Kidney (tissue), 14 donors: ENCODE results near the gene TBCD. TPM values are rescaled to one million over a fixed set of nuclear protein-coding genes. Genes with fewer than 3 reads are reported as not detected.

Experiments used
- DNase-seq, 5 donors: peaks; one replicate each; pipeline ENCODE4 v3.0.0-alpha.2; 2013 to 2020
- FAIRE-seq: peaks from 2 replicates; lab custom pipeline; 2012; peaks lifted over from hg19 to GRCh38; lab: Jason Lieb, UNC
- H3K27ac ChIP-seq, 2 donors: one replicate each; pipeline ENCODE4 v1.7.0; 2013; ENCODE audit warnings: low read depth in 2 of 2, low read length in 2 of 2, inconsistent platforms in 1 of 2
- H3K27me3 ChIP-seq: one replicate; pipeline ENCODE4 v1.7.1; 2013; ENCODE audit warnings: low read length, inconsistent platforms; ENCODE audit not compliant: control insufficient read depth, insufficient read depth
- H3K36me3 ChIP-seq, 3 donors: one replicate each; pipeline versions ENCODE4 v1.7.0 to v1.7.1; 2013; ENCODE audit warnings: low read length in 3 of 3, control low read depth in 1 of 3, inconsistent platforms in 1 of 3; ENCODE audit not compliant: insufficient read depth in 3 of 3, control insufficient read depth in 2 of 3
- H3K4me1 ChIP-seq, 3 donors: one replicate each; pipeline versions ENCODE4 v1.7.0 to v1.7.1; 2013; ENCODE audit warnings: low read length in 3 of 3, inconsistent platforms in 1 of 3, low read depth in 1 of 3; ENCODE audit not compliant: control insufficient read depth in 2 of 3, insufficient read depth in 2 of 3
- H3K4me3 ChIP-seq, 3 donors: one replicate each; pipeline versions ENCODE4 v1.7.0 to v1.8.1; 2013; ENCODE audit warnings: low read length in 3 of 3, control low read depth in 1 of 3, inconsistent platforms in 1 of 3
- H3K9ac ChIP-seq, 3 donors: one replicate each; pipeline versions ENCODE4 v1.7.0 to v1.7.1; 2013; ENCODE audit warnings: low read length in 3 of 3, control low read depth in 1 of 3, inconsistent platforms in 1 of 3
- H3K9me3 ChIP-seq, 3 donors: one replicate each; pipeline versions ENCODE4 v1.7.0 to v1.7.1; 2013; ENCODE audit warnings: low read length in 3 of 3, control low read depth in 1 of 3, inconsistent platforms in 1 of 3; ENCODE audit not compliant: control insufficient read depth in 2 of 3, insufficient read depth in 1 of 3
- CTCF ChIP-seq: IDR thresholded peaks from 3 replicates; pipeline ENCODE4 v1.5.1; 2012; ENCODE audit warnings: mild to moderate bottlenecking, moderate library complexity, borderline replicate concordance; ENCODE audit not compliant: insufficient read depth; ENCODE audit errors: extremely low read depth
- intact Hi-C: fragments of 100-400 bp; cut with DNase I; formaldehyde crosslinking; loops from one replicate; pipeline ENCODE4 v1.11.1; 2022
- polyA plus RNA-seq: library from polyadenylated mRNA; stranded (reverse); fragments of 350-450 nt; fragmentation: Illumina TruSeq; extraction: RNeasy Lipid Tissue Mini Kit (QIAGEN cat#74804); gene quantifications from one replicate; pipeline ENCODE4 v1.2.3, GENCODE V29; 2014; ENCODE audit warnings: low read depth, low replicate concordance; ENCODE audit not compliant: insufficient read depth
- total RNA-seq: library from RNA; stranded (reverse); fragmentation: NEBNext Ultra II Directional; extraction: Animal tissue kit (Norgen Biotek cat#: 25700); gene quantifications from one replicate; pipeline ENCODE4 v1.2.1, GENCODE V29; 2021
- donor health status: control.
- donor health status: control.
- donor health status: control.
- donor health status: control.
- donor health status: control.
- donor health status: DM: yes; HTN: yes; CAD: no.
- donor health status: Normal renal cell carcinoma (clear cell type).

TBCD gene
- total and polyA plus RNA-seq, 2 donors from 2014 or later: 72.8 to 78.7 TPM

DNA sequence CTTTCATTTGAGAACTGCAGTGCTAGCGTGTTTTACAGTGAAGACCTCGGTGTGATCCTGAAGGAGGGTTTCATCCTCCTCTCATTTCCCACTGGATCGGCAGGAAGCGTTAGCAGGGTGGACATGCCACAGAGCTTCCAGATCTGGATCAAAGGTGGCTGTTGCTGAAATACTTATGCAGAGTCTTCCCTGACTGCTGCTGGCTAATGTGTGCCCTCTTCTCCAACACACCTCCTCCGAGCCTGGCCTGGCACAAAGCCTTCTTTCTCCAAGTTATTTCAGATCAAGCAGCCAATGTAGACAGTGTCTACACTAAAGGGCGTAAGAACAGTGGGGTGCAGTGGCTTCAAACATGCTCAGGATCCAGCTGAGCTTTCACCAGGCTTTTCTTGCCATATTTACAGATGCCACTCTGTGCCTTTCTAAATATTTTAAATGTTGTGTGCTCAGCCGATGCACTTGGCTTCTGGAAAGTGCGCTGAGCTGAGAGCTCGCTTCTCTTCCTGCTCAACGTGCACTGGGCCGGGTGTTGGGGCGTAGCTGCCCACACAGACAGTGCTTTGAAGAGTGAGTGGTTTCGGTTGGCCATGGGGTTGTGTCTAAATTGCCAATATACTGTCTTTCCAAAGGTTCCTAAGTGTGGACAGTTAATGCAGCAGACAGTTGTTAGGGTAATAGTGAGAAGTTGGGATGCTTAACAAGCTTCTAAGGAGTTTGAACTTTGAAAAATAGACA, 85.9 kb downstream of the TBCD start:
- H3K9ac ChIP-seq: no peak overlapping the region
- FAIRE-seq (no peak), DNase-seq (no peak)
- H3K27me3 ChIP-seq: no peaks in the 10 kb centered on the region
- no peaks in the 10 kb centered on the region for H3K9me3 ChIP-seq
- peak overlapping the region; percentile 48 to 70 for H3K27ac ChIP-seq
- intact Hi-C loops: no loop called here
- H3K36me3 ChIP-seq: peaks cover 0 to 2% (median 0%) of the 10 kb centered on the region in 3 donors
- peaks cover 0 to 17% (median 8%) of the 10 kb centered on the region in 3 donors for H3K4me1 ChIP-seq
- H3K4me3 ChIP-seq: peak overlapping the region in 1 of 3 donors; percentile 8
- no peak for TF ChIP-seq CTCF

DNA sequence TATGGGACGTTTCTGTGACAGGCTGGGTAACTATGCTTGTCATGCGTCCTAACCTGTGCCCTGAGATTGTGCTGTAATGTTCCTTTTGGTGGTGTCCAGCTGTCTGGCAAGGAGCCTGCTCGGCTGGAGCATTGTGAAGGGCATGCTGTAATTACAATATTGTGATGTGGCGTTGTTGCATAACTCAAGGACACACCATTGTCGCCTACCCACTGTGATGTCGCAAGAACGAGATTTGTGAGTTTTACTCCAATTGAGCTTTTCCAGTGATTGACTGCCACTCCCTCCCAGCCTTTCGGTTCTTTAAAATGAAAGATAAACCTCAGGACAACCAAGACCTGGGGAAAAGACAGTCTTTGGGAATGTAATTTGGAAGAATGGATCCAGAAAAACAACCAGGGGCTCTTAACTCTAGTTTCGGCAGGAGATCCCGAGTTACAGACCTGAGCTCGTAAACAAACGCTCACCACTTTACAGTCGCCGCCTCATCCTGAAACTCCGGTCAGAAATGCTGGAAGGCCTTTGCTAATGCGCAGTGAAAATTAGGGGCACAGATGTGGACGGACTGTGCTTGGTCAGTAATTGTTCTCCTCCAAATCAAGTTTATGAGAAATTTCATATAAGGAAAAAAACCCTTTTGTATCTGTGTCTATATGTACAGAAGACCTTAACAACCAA, 86.7 kb downstream of the TBCD start:
- H3K27ac ChIP-seq: peak overlapping the region; percentile 47 to 48
- H3K9ac ChIP-seq: peak overlapping the region in 1 of 3 donors; percentile 46
- H3K36me3 ChIP-seq: peaks cover 0 to under 1% (median 0%) of the 10 kb centered on the region in 3 donors
- H3K9me3 ChIP-seq: no peaks in the 10 kb centered on the region
- no peaks in the 10 kb centered on the region for H3K27me3 ChIP-seq
- no peak for FAIRE-seq
- intact Hi-C loops: no loop called here
- peaks cover 0 to 17% (median 8%) of the 10 kb centered on the region in 3 donors for H3K4me1 ChIP-seq
- TF ChIP-seq CTCF: no peak
- H3K4me3 ChIP-seq: peak overlapping the region in 2 of 3 donors; percentile 23 to 38
- DNase-seq: no peak

DNA sequence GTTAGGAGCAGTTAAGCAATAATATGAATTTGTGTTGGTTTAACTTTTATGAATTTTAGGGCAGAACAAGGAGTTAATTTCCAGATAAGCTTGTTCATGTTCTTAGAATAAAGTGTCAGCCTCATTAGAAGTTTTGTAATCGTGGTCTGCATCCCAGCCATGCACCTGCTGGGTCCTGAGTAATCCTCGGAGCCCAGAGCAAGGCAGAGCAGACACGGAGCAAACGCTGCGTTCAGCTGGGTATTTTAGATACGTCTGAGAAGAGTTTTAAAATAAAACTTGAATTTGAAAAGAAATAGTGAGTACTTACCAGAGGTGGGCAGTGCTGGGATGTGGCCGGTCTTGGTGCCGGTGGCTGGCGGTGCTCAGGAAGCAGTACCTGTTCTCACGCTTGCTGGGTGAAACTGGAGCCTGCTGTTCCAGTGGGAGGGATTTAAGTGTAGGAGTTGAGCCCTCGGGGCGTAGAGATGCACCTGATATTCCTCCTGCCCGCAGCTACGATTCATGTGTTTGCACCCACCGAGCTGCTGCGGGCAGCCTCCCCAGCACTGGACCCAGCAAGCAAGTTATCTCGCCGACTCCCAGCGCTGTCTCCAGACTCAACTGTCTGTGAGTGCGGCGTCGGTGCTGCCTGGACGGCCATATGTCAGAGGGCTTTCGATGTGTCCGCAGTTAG, 87.9 kb downstream of the TBCD start, which contains the start of gene ZNF750:
Gene ZNF750 (minus strand): TSS at position 406 of the 676 bp plus-strand sequence. CDS start 7,568 bp downstream, outside the sequence.
- H3K4me3 ChIP-seq: peak within 1 kb of the TSS in 1 of 3 donors; percentile 38
- H3K9ac ChIP-seq: peak within 1 kb of the TSS in 1 of 3 donors; percentile 46

More for the DNA sequence above, 87.9 kb downstream of the TBCD start, which contains the start of gene ZNF750:
- peaks cover 0 to 17% (median 8%) of the 10 kb centered on the region in 3 donors for H3K4me1 ChIP-seq
- FAIRE-seq (no peak), DNase-seq (peak in 4 of 5 donors; percentile 78 to 88 (median 83))
- H3K9me3 ChIP-seq: no peaks in the 10 kb centered on the region
- no peaks in the 10 kb centered on the region for H3K36me3 ChIP-seq
- TF ChIP-seq CTCF: no peak
- intact Hi-C loops: no loop called here
- peak within 1 kb of the TSS in 1 of 2 donors; percentile 47 for H3K27ac ChIP-seq
- no peaks in the 10 kb centered on the region for H3K27me3 ChIP-seq
